ENCODE measurements around the gene MIB1.

DNA sequence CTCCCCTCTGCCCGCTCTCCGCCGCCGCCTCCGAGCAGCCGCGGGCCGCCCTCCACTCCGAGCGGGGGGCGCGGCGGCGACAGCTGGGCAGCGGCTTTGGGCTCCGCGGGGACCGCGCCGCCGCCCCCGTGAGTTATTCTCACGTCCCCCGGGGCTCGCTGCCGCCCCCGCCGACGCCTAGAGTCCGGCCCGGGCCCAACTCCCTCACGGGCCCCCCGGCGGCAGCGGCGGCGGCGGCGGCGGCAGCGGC lies 645 bp downstream of the MIB1 start:
- TF ChIP-seq POLR2A (IDR thresholded peaks at IDR 0.05) = no peak
- TF ChIP-seq POLR2AphosphoS5 (IDR thresholded peaks at IDR 0.05) = no peak
- TF ChIP-seq, protein P1, sequence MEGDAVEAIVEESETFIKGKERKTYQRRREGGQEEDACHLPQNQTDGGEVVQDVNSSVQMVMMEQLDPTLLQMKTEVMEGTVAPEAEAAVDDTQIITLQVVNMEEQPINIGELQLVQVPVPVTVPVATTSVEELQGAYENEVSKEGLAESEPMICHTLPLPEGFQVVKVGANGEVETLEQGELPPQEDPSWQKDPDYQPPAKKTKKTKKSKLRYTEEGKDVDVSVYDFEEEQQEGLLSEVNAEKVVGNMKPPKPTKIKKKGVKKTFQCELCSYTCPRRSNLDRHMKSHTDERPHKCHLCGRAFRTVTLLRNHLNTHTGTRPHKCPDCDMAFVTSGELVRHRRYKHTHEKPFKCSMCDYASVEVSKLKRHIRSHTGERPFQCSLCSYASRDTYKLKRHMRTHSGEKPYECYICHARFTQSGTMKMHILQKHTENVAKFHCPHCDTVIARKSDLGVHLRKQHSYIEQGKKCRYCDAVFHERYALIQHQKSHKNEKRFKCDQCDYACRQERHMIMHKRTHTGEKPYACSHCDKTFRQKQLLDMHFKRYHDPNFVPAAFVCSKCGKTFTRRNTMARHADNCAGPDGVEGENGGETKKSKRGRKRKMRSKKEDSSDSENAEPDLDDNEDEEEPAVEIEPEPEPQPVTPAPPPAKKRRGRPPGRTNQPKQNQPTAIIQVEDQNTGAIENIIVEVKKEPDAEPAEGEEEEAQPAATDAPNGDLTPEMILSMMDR (IDR thresholded peaks at IDR 0.05) = no peak

Measured in breast epithelium (tissue), 3 donors.